HL-60 (cell line): ENCODE measurements around the gene KDF1.

Source experiments
- DNase-seq, 2 experiments: peaks; one replicate each; pipeline ENCODE4 v3.0.0-alpha.2; 2010 to 2020; ENCODE audit warnings: low read depth in 1 of 2, low spot score in 1 of 2
- H3K27ac ChIP-seq: fragments of 250-450 bp; sonication (Bioruptor Pico); replicated peaks from 2 replicates; pipeline ENCODE4 v1.5.1; 2020; ENCODE audit warnings: mild to moderate bottlenecking, moderate library complexity
- H3K27me3 ChIP-seq: fragments of 250-450 bp; sonication (Bioruptor Pico); 2 replicates; pipeline ENCODE4 v1.5.1; 2021; ENCODE audit warnings: mild to moderate bottlenecking, moderate library complexity; ENCODE audit not compliant: insufficient read depth, poor library complexity, severe bottlenecking
- H3K4me3 ChIP-seq: replicated peaks from 2 replicates; pipeline ENCODE4 v1.5.1; 2011; ENCODE audit warnings: mild to moderate bottlenecking, control low read depth, low read length; ENCODE audit not compliant: insufficient read depth
- CTCF ChIP-seq: IDR thresholded peaks from one replicate; pipeline ENCODE4 v1.5.1; 2011; ENCODE audit warnings: low read length, control low read depth, inconsistent platforms; ENCODE audit not compliant: insufficient read depth
- GABPA ChIP-seq: IDR thresholded peaks from 2 replicates; pipeline ENCODE4 v1.6.1; 2012; ENCODE audit warnings: low read depth
- POLR2AphosphoS5 ChIP-seq: IDR thresholded peaks from 2 replicates; pipeline ENCODE4 v1.6.1; 2012; ENCODE audit warnings: low read depth
- REST ChIP-seq: IDR thresholded peaks from 2 replicates; pipeline ENCODE4 v1.6.1; 2012; ENCODE audit warnings: low read depth; ENCODE audit not compliant: insufficient replicate concordance
- SPI1 ChIP-seq: IDR thresholded peaks from 2 replicates; pipeline ENCODE4 v1.6.1; 2012; ENCODE audit warnings: low read depth, mild to moderate bottlenecking, borderline replicate concordance
- long read RNA-seq: library from polyadenylated mRNA; unstranded; transcript quantifications from one replicate; pipeline ENCODE4 v2.0.0, GENCODE V29; 2020

KDF1 gene
- long read RNA-seq = 0 reads

GRCh38 chr1:26959722-26960624 is at the start of gene KDF1:
KDF1 (minus strand) TSS chr1:26960468; CDS start chr1:26952380, 8,088 bp downstream.
- H3K27me3 ChIP-seq = peaks cover 24% of the 10 kb centered on the region
- DNase-seq = no peak
- TF ChIP-seq GABPA = no peak
- TF ChIP-seq REST = no peak
- TF ChIP-seq CTCF = no peak
- no peak for TF ChIP-seq POLR2AphosphoS5
- TF ChIP-seq SPI1 = no peak
- peak within 1 kb of the TSS; percentile 58 for H3K4me3 ChIP-seq
- no peak within 1 kb of the TSS for H3K27ac ChIP-seq

GRCh38 chr1:27009601-27010197 is 49.4 kb upstream of the KDF1 start:
- H3K4me3 ChIP-seq = no peak overlapping the region
- TF ChIP-seq POLR2AphosphoS5 (no peak), CTCF (no peak), REST (no peak), GABPA (no peak), SPI1 (no peak)
- no peak for DNase-seq
- H3K27me3 ChIP-seq = no peaks in the 10 kb centered on the region
- H3K27ac ChIP-seq = no peak overlapping the region

GRCh38 chr1:27007909-27008582 is 47.8 kb upstream of the KDF1 start:
- no peak overlapping the region for H3K4me3 ChIP-seq
- no peak overlapping the region for H3K27ac ChIP-seq
- TF ChIP-seq POLR2AphosphoS5 (no peak), GABPA (no peak), REST (no peak), CTCF (no peak), SPI1 (no peak)
- H3K27me3 ChIP-seq = no peaks in the 10 kb centered on the region
- no peak for DNase-seq
